ENCODE data around the gene ANTXR2. TPM values are rescaled to one million over a fixed set of nuclear protein-coding genes. Genes with fewer than 3 reads are reported as not detected.

The ANTXR2 gene
- total RNA-seq, 2 donors from 2014 or later = 2.2 to 4.5 TPM

- H3K9me3 Mint-ChIP-seq = no peaks in the 10 kb centered on the region
- DNase-seq (ENCODE audit: low spot score in 2 of 2) (no peak), ATAC-seq (no peak)
- H3K36me3 Mint-ChIP-seq = no peaks in the 10 kb centered on the region
- H3K27ac Mint-ChIP-seq = no peak overlapping the region
These were observed 24.6 kb upstream of the ANTXR2 start for GRCh38 chr4:80097400-80098177.

GRCh38 chr4:80096175-80096850 is 23.3 kb upstream of the ANTXR2 start:
- Mint-ChIP-seq H3K9me3 (no peaks in the 10 kb centered on the region), H3K36me3 (no peaks in the 10 kb centered on the region), H3K27ac (no peak overlapping the region)
- ATAC-seq (no peak), DNase-seq (ENCODE audit: low spot score in 2 of 2) (no peak)

DNA sequence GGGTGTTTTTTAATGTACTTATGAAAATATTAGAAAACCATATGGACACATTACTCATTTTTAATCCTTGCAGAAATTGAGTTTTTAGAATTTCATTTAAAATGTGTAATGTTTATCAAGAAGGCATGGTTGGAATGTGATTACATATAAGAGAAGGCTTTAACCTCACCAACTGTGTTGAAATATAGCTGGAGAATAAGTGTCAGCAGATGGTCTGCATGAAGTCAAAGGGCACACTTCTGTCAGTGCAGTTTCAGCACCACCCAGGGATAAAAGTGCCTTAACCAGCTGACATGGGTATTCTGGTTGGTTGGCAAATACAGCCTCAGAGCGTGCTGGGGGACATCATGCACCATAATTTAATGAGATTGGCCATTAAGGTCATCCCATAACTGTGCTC is 21.2 kb upstream of the ANTXR2 start:
- no peaks in the 10 kb centered on the region for H3K36me3 Mint-ChIP-seq
- ATAC-seq (no peak), DNase-seq (ENCODE audit: low spot score in 2 of 2) (no peak)
- no peaks in the 10 kb centered on the region for H3K9me3 Mint-ChIP-seq
- H3K27ac Mint-ChIP-seq = no peak overlapping the region

GRCh38 chr4:80093563-80093962 is 20.5 kb upstream of the ANTXR2 start:
- H3K27ac Mint-ChIP-seq = no peak overlapping the region
- no peaks in the 10 kb centered on the region for H3K36me3 Mint-ChIP-seq
- no peaks in the 10 kb centered on the region for H3K9me3 Mint-ChIP-seq
- ATAC-seq (no peak), DNase-seq (ENCODE audit: low spot score in 2 of 2) (no peak)

DNA sequence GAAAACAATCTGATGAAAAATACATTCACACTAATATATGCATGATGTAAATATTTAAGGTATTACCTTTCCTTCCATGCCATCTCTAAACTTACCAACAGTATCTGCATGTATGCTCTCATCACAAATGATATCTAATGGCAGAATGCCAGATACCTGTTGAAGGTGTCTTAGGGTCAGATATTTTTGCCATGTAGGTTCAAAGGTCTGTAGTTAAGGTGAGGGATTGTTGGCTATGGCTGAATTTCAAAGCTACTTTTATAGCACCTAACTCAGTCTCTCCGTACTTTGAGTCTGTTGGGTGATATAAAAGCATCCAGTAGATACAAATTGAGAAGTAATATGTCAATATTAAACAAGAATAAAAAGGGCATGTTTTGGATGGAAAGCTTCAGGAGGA is 19.8 kb upstream of the ANTXR2 start:
- Mint-ChIP-seq H3K9me3 (no peaks in the 10 kb centered on the region), H3K27ac (no peak overlapping the region), H3K36me3 (no peaks in the 10 kb centered on the region)
- ATAC-seq (no peak), DNase-seq (ENCODE audit: low spot score in 2 of 2) (no peak)

- H3K9me3 Mint-ChIP-seq = no peaks in the 10 kb centered on the region
- H3K36me3 Mint-ChIP-seq = no peaks in the 10 kb centered on the region
- DNase-seq (ENCODE audit: low spot score in 2 of 2) = no peak
- H3K27ac Mint-ChIP-seq = no peak overlapping the region
- ATAC-seq = peak in 1 of 2 donors; percentile 82
These were observed 19.1 kb upstream of the ANTXR2 start for GRCh38 chr4:80092088-80092487.

DNA sequence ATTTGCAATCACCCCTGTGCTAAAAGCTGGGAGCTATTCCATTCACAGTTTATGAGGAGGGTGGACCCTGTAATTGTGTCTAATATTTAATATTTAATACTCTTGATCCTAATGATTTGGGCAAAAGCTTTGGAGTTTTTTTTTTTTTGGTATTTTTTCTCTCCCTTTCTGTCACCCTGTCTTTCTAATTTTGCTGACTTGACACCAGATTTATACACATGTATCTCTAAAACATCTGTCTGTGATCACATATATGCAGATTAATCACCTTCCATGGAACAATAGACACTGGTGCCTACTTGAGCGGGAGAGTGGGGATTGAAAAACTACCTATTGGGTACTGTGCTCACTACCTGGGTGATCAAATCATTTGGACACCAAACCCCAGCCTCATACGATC is 18.7 kb upstream of the ANTXR2 start:
- no peaks in the 10 kb centered on the region for H3K36me3 Mint-ChIP-seq
- peak in 1 of 2 donors; percentile 30 for ATAC-seq
- no peak overlapping the region for H3K27ac Mint-ChIP-seq

GRCh38 chr4:80091184-80091583 is 18.2 kb upstream of the ANTXR2 start:
- H3K27ac Mint-ChIP-seq = no peak overlapping the region
- DNase-seq (ENCODE audit: low spot score in 2 of 2) = no peak
- ATAC-seq = no peak
- H3K36me3 Mint-ChIP-seq = no peaks in the 10 kb centered on the region
- H3K9me3 Mint-ChIP-seq = no peaks in the 10 kb centered on the region

More for the DNA sequence above, 18.7 kb upstream of the ANTXR2 start:
- H3K9me3 Mint-ChIP-seq = no peaks in the 10 kb centered on the region
- DNase-seq (ENCODE audit: low spot score in 2 of 2) = no peak

GRCh38 chr4:80090090-80090489 is 17.1 kb upstream of the ANTXR2 start:
- Mint-ChIP-seq H3K36me3 (no peaks in the 10 kb centered on the region), H3K27ac (no peak overlapping the region), H3K9me3 (no peaks in the 10 kb centered on the region)
- DNase-seq (ENCODE audit: low spot score in 2 of 2) (no peak), ATAC-seq (no peak)

DNA sequence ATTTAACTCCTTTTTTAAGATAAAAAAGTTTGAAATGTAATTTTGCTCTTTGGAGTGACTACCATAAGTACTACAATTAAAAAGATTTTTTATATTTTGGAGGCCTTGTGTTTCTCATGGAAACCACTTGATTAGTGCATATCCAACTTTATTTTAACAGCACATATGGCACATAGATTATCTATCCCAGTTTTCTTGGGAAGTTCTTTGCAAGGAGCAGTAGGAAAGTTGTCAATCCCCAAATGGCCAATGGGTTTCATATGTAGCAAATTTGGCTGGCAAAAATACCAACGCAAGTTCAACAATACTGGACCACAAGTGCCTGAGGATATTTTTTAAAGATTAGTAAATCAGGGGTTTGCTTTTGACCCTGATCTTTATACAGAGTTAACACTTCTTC is 15.4 kb upstream of the ANTXR2 start:
- DNase-seq (ENCODE audit: low spot score in 2 of 2) = no peak
- H3K27ac Mint-ChIP-seq = no peak overlapping the region
- no peaks in the 10 kb centered on the region for H3K9me3 Mint-ChIP-seq
- no peak for ATAC-seq
- no peaks in the 10 kb centered on the region for H3K36me3 Mint-ChIP-seq

GRCh38 chr4:80086296-80086695 is 13.3 kb upstream of the ANTXR2 start:
- H3K9me3 Mint-ChIP-seq = peaks cover 0 to 5% of the 10 kb centered on the region in 2 donors
- no peak for ATAC-seq
- DNase-seq (ENCODE audit: low spot score in 2 of 2) = no peak
- peaks cover 2 to 6% of the 10 kb centered on the region in 2 donors for H3K36me3 Mint-ChIP-seq
- no peak overlapping the region for H3K27ac Mint-ChIP-seq

DNA sequence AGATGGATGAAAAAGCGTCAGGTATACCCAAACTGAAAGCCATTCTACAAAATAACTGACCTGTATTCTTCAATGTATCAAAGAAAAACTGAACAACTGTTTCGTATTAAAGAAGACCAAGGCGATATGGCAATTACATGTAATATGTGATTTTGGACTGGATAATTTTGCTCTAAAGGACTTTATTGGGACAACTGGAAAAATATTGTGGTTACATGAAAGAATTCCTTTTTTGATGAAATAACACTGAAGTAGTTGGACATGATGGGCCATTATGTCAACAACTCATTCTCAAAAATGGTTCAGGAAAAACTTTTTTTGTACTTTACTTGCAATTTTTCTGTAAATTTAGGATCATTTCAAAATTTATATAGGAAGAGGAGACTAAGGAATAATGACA is 12.1 kb upstream of the ANTXR2 start:
- Mint-ChIP-seq H3K9me3 (peaks cover 0 to 7% of the 10 kb centered on the region in 2 donors), H3K27ac (no peak overlapping the region), H3K36me3 (peaks cover 9 to 10% of the 10 kb centered on the region in 2 donors)
- ATAC-seq (no peak), DNase-seq (ENCODE audit: low spot score in 2 of 2) (no peak)

DNA sequence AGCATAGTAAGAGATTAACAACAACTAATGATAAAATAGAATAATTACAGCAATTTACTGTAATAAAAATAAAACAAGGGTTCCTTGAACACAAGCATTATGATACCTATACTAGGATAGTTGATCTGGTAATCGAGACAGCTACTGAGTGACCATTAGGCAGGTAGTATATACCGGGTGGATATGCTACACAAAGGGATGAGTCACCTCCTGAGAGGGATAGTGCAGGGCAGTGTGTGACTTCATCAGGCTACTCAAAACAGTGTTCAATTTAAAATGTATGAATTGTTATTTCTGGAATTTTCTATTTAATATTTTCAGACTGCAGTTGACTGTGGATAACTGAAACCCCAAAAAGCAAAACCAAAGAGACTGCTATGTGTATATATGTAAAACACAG is 9.7 kb upstream of the ANTXR2 start:
- Mint-ChIP-seq H3K36me3 (peaks cover 9 to 19% of the 10 kb centered on the region in 2 donors), H3K27ac (no peak overlapping the region), H3K9me3 (peaks cover 4 to 16% of the 10 kb centered on the region in 2 donors)
- DNase-seq (ENCODE audit: low spot score in 2 of 2) = no peak
- no peak for ATAC-seq

GRCh38 chr4:80081566-80081965 is 8.5 kb upstream of the ANTXR2 start:
- ATAC-seq (no peak), DNase-seq (ENCODE audit: low spot score in 2 of 2) (no peak)
- Mint-ChIP-seq H3K36me3 (peaks cover 9 to 19% of the 10 kb centered on the region in 2 donors), H3K9me3 (peaks cover 4 to 16% of the 10 kb centered on the region in 2 donors), H3K27ac (peak overlapping the region in 1 of 2 donors; percentile 5)

- H3K27ac Mint-ChIP-seq = no peak overlapping the region
- no peak for ATAC-seq
- no peak for DNase-seq (ENCODE audit: low spot score in 2 of 2)
- H3K36me3 Mint-ChIP-seq = peaks cover 9 to 19% of the 10 kb centered on the region in 2 donors
- H3K9me3 Mint-ChIP-seq = peaks cover 4 to 16% of the 10 kb centered on the region in 2 donors
These were observed 6.4 kb upstream of the ANTXR2 start for GRCh38 chr4:80079255-80079923.

- Mint-ChIP-seq H3K27ac (peak overlapping the region in 1 of 2 donors; percentile 53), H3K36me3 (peaks cover 9 to 19% of the 10 kb centered on the region in 2 donors), H3K9me3 (peaks cover 4 to 16% of the 10 kb centered on the region in 2 donors)
- ATAC-seq (peak in 1 of 2 donors; percentile 4), DNase-seq (ENCODE audit: low spot score in 2 of 2) (no peak)
These were observed 5.5 kb upstream of the ANTXR2 start for GRCh38 chr4:80078346-80079092.

DNA sequence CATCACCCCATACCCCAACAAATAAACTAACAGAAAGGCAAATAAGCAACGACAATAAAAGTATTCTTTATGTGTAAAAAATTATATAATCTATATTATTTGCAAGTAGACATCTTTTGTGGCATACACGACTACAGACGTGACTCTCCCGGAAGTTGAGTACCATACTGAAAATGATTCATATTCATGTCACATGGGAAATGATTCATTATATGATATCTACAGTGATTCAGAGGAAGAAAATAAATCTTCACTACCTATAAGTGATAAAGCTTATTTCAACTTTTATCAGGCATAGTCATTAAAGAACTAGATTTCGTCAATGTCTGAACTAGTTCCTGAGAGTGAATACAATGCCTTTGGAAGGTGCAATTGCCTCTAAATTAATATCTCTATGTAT is 4.6 kb upstream of the ANTXR2 start:
- H3K9me3 Mint-ChIP-seq = peaks cover 4 to 16% of the 10 kb centered on the region in 2 donors
- peak overlapping the region in 1 of 2 donors; percentile 53 for H3K27ac Mint-ChIP-seq
- DNase-seq (ENCODE audit: low spot score in 2 of 2) (no peak), ATAC-seq (peak; percentile 67 to 79)
- peaks cover 9 to 19% of the 10 kb centered on the region in 2 donors for H3K36me3 Mint-ChIP-seq
